ENCODE measurements around the gene CDHR2.

The CDHR2 gene

DNA sequence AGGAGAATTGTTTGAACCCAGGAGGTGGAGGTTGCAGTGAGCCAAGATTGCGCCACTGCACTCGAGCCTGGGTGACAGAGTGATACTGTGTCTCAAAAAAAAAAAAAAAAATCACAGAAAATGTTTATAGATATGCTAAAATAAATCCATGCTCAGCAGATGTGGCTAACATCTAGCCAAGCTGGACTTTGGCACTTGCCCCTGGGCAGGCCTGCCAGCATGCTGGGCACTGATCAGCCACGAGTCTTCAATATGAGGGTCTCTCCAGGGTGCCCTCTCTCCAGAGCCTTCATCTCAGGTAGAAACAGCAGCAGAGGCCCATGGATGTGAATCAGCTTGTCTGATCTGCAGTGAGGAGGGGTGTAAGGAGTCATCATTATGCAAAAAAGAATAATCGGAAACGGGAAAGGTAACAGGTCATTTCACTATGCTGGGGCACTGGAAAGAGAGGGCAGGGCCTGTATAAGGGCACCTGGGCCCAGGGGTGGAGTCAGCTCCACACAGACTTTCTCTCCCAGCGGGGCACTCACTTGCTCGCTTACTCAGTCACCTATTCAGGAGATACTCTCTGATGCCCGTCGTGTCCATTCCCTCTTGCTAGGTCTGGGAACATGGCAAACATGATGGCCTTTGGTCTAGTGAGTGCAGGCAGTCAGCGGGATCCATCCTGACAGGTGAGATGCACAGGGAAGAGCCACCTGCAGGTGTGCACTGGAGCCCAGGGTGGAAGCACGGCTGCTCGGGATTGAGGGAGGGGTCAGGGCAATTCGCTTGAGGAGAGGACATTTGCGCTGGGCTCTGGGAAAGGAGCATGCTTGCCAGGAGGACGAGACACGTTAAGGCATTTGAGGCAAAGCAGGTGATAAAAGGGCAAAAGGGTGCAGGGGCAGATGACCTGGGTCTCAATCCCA is 29.1 kb upstream of the CDHR2 start:
- no peak for ATAC-seq
- TF ChIP-seq, protein P1, sequence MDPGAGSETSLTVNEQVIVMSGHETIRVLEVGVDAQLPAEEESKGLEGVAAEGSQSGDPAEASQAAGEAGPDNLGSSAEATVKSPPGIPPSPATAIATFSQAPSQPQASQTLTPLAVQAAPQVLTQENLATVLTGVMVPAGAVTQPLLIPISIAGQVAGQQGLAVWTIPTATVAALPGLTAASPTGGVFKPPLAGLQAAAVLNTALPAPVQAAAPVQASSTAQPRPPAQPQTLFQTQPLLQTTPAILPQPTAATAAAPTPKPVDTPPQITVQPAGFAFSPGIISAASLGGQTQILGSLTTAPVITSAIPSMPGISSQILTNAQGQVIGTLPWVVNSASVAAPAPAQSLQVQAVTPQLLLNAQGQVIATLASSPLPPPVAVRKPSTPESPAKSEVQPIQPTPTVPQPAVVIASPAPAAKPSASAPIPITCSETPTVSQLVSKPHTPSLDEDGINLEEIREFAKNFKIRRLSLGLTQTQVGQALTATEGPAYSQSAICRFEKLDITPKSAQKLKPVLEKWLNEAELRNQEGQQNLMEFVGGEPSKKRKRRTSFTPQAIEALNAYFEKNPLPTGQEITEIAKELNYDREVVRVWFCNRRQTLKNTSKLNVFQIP (CRISPR knock-in tag; IDR thresholded peaks at IDR 0.05; ENCODE audit: borderline replicate concordance, low read depth): no peak
- TF ChIP-seq ARNTL (CRISPR knock-in tag; IDR thresholded peaks at IDR 0.05; ENCODE audit: borderline replicate concordance, low read depth) (no peak), CSDC2 (CRISPR knock-in tag; IDR thresholded peaks at IDR 0.05) (no peak)
- TF ChIP-seq, protein P2, sequence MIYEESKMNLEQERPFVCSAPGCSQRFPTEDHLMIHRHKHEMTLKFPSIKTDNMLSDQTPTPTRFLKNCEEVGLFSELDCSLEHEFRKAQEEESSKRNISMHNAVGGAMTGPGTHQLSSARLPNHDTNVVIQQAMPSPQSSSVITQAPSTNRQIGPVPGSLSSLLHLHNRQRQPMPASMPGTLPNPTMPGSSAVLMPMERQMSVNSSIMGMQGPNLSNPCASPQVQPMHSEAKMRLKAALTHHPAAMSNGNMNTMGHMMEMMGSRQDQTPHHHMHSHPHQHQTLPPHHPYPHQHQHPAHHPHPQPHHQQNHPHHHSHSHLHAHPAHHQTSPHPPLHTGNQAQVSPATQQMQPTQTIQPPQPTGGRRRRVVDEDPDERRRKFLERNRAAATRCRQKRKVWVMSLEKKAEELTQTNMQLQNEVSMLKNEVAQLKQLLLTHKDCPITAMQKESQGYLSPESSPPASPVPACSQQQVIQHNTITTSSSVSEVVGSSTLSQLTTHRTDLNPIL (CRISPR knock-in tag; IDR thresholded peaks at IDR 0.05; ENCODE audit: low read depth): no peak

DNA sequence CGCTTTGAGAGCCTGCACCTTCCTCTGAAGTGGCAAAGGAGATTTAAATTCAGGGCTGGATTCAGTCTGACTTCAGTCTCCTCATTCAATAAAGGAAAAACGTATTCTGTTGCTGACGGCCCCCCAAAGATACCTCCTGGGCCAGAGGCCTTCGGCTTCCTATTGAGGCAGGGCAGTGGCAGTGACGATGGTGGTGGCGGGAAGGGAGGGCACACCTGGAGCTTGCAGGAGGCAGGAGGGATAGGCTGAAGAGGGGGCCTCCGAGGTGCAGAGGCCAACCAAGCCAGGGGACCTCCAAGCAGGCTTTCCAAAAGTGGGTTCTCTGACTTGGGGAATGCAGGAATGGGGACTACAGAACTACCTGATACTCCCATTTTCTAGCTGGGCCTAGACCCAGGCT is 27.9 kb upstream of the CDHR2 start:
- no peak; the same call in 2 of the 3 replicates for ATAC-seq
- TF ChIP-seq, protein P3, sequence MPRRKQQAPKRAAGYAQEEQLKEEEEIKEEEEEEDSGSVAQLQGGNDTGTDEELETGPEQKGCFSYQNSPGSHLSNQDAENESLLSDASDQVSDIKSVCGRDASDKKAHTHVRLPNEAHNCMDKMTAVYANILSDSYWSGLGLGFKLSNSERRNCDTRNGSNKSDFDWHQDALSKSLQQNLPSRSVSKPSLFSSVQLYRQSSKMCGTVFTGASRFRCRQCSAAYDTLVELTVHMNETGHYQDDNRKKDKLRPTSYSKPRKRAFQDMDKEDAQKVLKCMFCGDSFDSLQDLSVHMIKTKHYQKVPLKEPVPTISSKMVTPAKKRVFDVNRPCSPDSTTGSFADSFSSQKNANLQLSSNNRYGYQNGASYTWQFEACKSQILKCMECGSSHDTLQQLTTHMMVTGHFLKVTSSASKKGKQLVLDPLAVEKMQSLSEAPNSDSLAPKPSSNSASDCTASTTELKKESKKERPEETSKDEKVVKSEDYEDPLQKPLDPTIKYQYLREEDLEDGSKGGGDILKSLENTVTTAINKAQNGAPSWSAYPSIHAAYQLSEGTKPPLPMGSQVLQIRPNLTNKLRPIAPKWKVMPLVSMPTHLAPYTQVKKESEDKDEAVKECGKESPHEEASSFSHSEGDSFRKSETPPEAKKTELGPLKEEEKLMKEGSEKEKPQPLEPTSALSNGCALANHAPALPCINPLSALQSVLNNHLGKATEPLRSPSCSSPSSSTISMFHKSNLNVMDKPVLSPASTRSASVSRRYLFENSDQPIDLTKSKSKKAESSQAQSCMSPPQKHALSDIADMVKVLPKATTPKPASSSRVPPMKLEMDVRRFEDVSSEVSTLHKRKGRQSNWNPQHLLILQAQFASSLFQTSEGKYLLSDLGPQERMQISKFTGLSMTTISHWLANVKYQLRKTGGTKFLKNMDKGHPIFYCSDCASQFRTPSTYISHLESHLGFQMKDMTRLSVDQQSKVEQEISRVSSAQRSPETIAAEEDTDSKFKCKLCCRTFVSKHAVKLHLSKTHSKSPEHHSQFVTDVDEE (CRISPR knock-in tag; IDR thresholded peaks at IDR 0.05): no peak
- TF ChIP-seq, protein P2 (CRISPR knock-in tag; IDR thresholded peaks at IDR 0.05; ENCODE audit: low read depth): no peak
- no peak for TF ChIP-seq PPARA (CRISPR knock-in tag; IDR thresholded peaks at IDR 0.05; ENCODE audit: borderline replicate concordance)
- no peak for TF ChIP-seq GLIS3 (CRISPR knock-in tag; IDR thresholded peaks at IDR 0.05)
- TF ChIP-seq CSDC2 (CRISPR knock-in tag; IDR thresholded peaks at IDR 0.05): no peak
- TF ChIP-seq ESRRG (CRISPR knock-in tag; IDR thresholded peaks at IDR 0.05): no peak
- no peak for TF ChIP-seq ZFP30 (CRISPR knock-in tag; IDR thresholded peaks at IDR 0.05)
- TF ChIP-seq, protein P4, sequence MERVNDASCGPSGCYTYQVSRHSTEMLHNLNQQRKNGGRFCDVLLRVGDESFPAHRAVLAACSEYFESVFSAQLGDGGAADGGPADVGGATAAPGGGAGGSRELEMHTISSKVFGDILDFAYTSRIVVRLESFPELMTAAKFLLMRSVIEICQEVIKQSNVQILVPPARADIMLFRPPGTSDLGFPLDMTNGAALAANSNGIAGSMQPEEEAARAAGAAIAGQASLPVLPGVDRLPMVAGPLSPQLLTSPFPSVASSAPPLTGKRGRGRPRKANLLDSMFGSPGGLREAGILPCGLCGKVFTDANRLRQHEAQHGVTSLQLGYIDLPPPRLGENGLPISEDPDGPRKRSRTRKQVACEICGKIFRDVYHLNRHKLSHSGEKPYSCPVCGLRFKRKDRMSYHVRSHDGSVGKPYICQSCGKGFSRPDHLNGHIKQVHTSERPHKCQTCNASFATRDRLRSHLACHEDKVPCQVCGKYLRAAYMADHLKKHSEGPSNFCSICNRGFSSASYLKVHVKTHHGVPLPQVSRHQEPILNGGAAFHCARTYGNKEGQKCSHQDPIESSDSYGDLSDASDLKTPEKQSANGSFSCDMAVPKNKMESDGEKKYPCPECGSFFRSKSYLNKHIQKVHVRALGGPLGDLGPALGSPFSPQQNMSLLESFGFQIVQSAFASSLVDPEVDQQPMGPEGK (CRISPR knock-in tag; IDR thresholded peaks at IDR 0.05; ENCODE audit: borderline replicate concordance): no peak
- no peak for TF ChIP-seq ARNTL (CRISPR knock-in tag; IDR thresholded peaks at IDR 0.05; ENCODE audit: borderline replicate concordance, low read depth)

DNA sequence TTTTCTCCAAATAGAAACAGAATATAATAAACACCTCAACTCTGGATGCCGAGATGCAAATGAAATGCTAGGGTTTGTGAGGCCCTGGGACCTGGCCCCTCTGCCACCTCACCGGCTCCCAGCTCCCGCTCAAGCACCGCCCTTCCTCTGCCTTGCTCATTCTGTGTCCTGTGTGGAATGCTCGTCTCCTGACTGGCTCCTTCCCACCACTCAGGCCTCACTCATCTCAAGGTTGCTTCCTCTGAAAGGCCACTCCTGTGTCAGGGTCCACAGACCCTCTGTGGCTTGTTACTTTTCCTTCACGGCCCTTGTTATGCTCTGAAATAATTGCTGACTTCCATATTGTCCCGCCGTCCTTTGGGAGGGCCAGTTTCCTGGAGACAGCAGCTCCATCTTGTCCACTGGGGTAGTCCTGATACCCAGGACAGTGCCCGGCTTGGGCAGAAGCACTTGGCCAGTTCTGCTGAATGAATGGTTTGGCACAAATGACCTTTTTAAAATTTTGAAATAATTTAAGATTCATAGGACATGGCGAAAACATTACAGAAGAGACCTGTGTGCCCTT is 27.4 kb upstream of the CDHR2 start:
- ATAC-seq: peak; percentile 17; the same call in 2 of the 3 replicates
- TF ChIP-seq ZFP3 (CRISPR knock-in tag; IDR thresholded peaks at IDR 0.05): no peak

DNA sequence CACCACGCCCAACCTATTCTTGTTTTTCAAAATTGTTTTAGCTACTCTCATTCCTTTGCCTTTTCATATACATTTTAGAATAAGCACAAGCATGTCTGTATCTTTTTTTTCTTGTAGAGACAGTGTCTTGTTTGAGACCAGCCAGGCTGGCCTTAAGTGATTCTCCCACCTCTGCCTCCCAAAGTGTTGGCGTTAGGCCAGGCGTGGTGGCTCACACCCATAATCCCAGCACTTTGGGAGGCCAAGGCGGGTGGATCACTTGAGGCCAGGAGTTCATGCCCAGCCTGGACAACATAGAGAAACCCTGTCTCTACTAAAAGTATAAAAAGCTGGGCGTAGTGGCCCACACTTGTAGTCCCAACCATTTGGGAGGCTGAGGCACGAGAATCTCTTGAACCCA is 25.0 kb upstream of the CDHR2 start:
- TF ChIP-seq, protein P2 (CRISPR knock-in tag; IDR thresholded peaks at IDR 0.05; ENCODE audit: low read depth): no peak
- TF ChIP-seq ZNF8 (CRISPR knock-in tag; IDR thresholded peaks at IDR 0.05) (no peak), ZNF70 (CRISPR knock-in tag; IDR thresholded peaks at IDR 0.05) (no peak), ZFP3 (CRISPR knock-in tag; IDR thresholded peaks at IDR 0.05) (no peak), CSDC2 (CRISPR knock-in tag; IDR thresholded peaks at IDR 0.05) (no peak), ZNF565 (CRISPR knock-in tag; conservative IDR thresholded peaks at IDR 0.05; ENCODE audit: low read depth) (no peak), TOX (CRISPR knock-in tag; IDR thresholded peaks at IDR 0.05; ENCODE audit: borderline replicate concordance) (no peak), ARNTL (CRISPR knock-in tag; IDR thresholded peaks at IDR 0.05; ENCODE audit: borderline replicate concordance, low read depth) (no peak), PPARA (CRISPR knock-in tag; IDR thresholded peaks at IDR 0.05; ENCODE audit: borderline replicate concordance) (no peak), TCF4 (CRISPR knock-in tag; IDR thresholded peaks at IDR 0.05; ENCODE audit: borderline replicate concordance) (no peak), ESRRG (CRISPR knock-in tag; IDR thresholded peaks at IDR 0.05) (no peak)
- TF ChIP-seq, protein P1 (CRISPR knock-in tag; IDR thresholded peaks at IDR 0.05; ENCODE audit: borderline replicate concordance, low read depth): no peak
- no peak for ATAC-seq
